ENCODE data around the gene C1orf210. TPM values are rescaled to one million over a fixed set of nuclear protein-coding genes. Genes with fewer than 3 reads are reported as not detected.

Gene C1orf210
- total and polyA plus RNA-seq, 12 donors: not detected

- TF ChIP-seq POLR2A (IDR thresholded peaks at IDR 0.05) (no peak), CTCF (IDR thresholded peaks at IDR 0.05) (no peak)
- intact Hi-C loops (cut with DNase I): no loop called here
- no peaks in the 10 kb centered on the region for H3K9me3 ChIP-seq (replicated peaks in 1 of 3)
- peaks cover 0 to 9% of the 10 kb centered on the region in 2 donors for H3K4me1 ChIP-seq (replicated peaks in 1 of 2)
- DNase-seq: no peak
- H3K36me3 ChIP-seq (replicated peaks in 1 of 2): no peaks in the 10 kb centered on the region
- H3K27ac ChIP-seq: no peak overlapping the region
- no peaks in the 10 kb centered on the region for H3K27me3 ChIP-seq
- no peak overlapping the region for H3K4me3 ChIP-seq
- 86 to 92% (median 88%) methylated on average over 11 to 12 of the region's 12 CpGs for WGBS, 4 donors
These were observed 9.4 kb downstream of the C1orf210 start for GRCh38 chr1:43275826-43276620.

DNA sequence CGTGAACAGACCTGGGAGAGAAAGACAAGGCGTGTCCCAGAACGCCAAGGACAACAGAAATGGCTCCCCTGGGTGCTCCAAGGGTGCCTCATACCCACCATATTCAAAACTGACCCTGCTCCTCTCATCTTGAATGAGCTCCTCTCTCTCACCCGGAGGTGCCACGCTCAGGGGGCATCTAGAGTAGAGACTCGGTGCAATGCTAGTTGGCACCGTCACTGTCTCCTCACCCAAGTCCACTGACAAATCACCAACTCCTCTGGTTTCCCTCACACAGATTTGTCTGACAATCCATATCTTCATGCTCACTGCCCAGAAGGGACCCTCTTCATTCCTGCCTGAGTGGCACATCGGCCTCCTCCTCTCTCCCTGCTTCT lies 10.6 kb downstream of the C1orf210 start:
- no peaks in the 10 kb centered on the region for H3K36me3 ChIP-seq (replicated peaks in 1 of 2)
- H3K27ac ChIP-seq: peak overlapping the region in 1 of 5 donors; percentile 68
- DNase-seq: no peak
- H3K4me3 ChIP-seq: no peak overlapping the region
- intact Hi-C loops (cut with DNase I): no loop called here
- TF ChIP-seq CTCF (IDR thresholded peaks at IDR 0.05) (no peak), POLR2A (IDR thresholded peaks at IDR 0.05) (no peak)
- H3K9me3 ChIP-seq (replicated peaks in 1 of 3): no peaks in the 10 kb centered on the region
- peaks cover 0 to 9% of the 10 kb centered on the region in 2 donors for H3K4me1 ChIP-seq (replicated peaks in 1 of 2)
- WGBS, 4 donors: 54 to 75% (median 63%) methylated on average over 8 of the region's 8 CpGs
- H3K27me3 ChIP-seq: no peaks in the 10 kb centered on the region

GRCh38 chr1:43274125-43274803 lies 11.1 kb downstream of the C1orf210 start:
- DNase-seq: peak in 5 of 7 donors; percentile 28 to 56 (median 46)
- H3K27me3 ChIP-seq: no peaks in the 10 kb centered on the region
- 5 to 45% (median 39%) methylated on average over 5 to 11 of the region's 11 CpGs for WGBS, 4 donors
- H3K4me1 ChIP-seq (replicated peaks in 1 of 2): peaks cover 0 to 9% of the 10 kb centered on the region in 2 donors
- no peaks in the 10 kb centered on the region for H3K9me3 ChIP-seq (replicated peaks in 1 of 3)
- no peaks in the 10 kb centered on the region for H3K36me3 ChIP-seq (replicated peaks in 1 of 2)
- no peak overlapping the region for H3K4me3 ChIP-seq
- H3K27ac ChIP-seq: peak overlapping the region in 2 of 5 donors; percentile 54 to 68
- intact Hi-C loops (cut with DNase I): no loop called here
- TF ChIP-seq POLR2A (IDR thresholded peaks at IDR 0.05) (no peak), CTCF (IDR thresholded peaks at IDR 0.05) (no peak)

GRCh38 chr1:43273708-43274107 lies 11.7 kb downstream of the C1orf210 start:
- DNase-seq: no peak
- 96 to 100% (median 98%) methylated on average over 5 to 7 of the region's 7 CpGs for WGBS, 4 donors

More at GRCh38 chr1:43273708-43274107, 11.7 kb downstream of the C1orf210 start:
- no peak overlapping the region for H3K4me3 ChIP-seq
- H3K36me3 ChIP-seq (replicated peaks in 1 of 2): no peaks in the 10 kb centered on the region
- intact Hi-C loops (cut with DNase I): no loop called here
- H3K9me3 ChIP-seq (replicated peaks in 1 of 3): no peaks in the 10 kb centered on the region
- peaks cover 0 to 9% of the 10 kb centered on the region in 2 donors for H3K4me1 ChIP-seq (replicated peaks in 1 of 2)
- peak overlapping the region in 1 of 5 donors; percentile 68 for H3K27ac ChIP-seq
- no peak for TF ChIP-seq POLR2A (IDR thresholded peaks at IDR 0.05)
- TF ChIP-seq CTCF (IDR thresholded peaks at IDR 0.05): no peak
- no peaks in the 10 kb centered on the region for H3K27me3 ChIP-seq

All from adrenal gland (tissue), 12 donors.